Spleen (tissue), 7 donors: ENCODE results near the gene MIGA1.
A peak's percentile ranks its signal among the peaks of the same experiment; 100 is the strongest.

Experiments
- CTCF ChIP-seq, 11 experiments: fragments of 200-600 bp in 7 of 11; fragments of 450-650 bp in 4 of 11; sonication (generic) in 4 of 11; IDR thresholded peaks in 8 of 11; conservative IDR thresholded peaks in 3 of 11; 1 replicate in 7 of 11; 2 replicates in 4 of 11; pipeline versions ENCODE4 v1.4.0 to v1.8.0; 2016 to 2021; ENCODE audit warnings: antibody characterized with exemption in 11 of 11, inconsistent platforms in 4 of 11, mild to moderate bottlenecking in 1 of 11
- POLR2A ChIP-seq, 3 donors: fragments of 450-650 bp; IDR thresholded peaks; one replicate each; pipeline ENCODE4 v1.5.1; 2017; ENCODE audit warnings: antibody characterized with exemption in 3 of 3, mild to moderate bottlenecking in 1 of 3
- POLR2AphosphoS5 ChIP-seq, 3 donors: sonication (generic); formaldehyde crosslinking; IDR thresholded peaks; one replicate each; pipeline ENCODE4 v1.5.1; 2017; ENCODE audit warnings: antibody characterized with exemption in 3 of 3
- donor health status: DM: no; HTN: no; CAD: no; lungs with moderate emphysema.
- donor health status: DM: no; HTN: no; CAD: no.
- donor health status: DM: no; HTN: no; CAD: no.

GRCh38 chr1:77825131-77825709 lies 45.8 kb downstream of the MIGA1 start:
- no peak for TF ChIP-seq POLR2A (IDR thresholded peaks at IDR 0.05)
- TF ChIP-seq CTCF (IDR thresholded peaks at IDR 0.05 in 8 of 11, conservative IDR thresholded peaks at IDR 0.05 in 3 of 11) = peak in 2 of 11 experiments; percentile 8 to 28
- no peak for TF ChIP-seq POLR2AphosphoS5 (IDR thresholded peaks at IDR 0.05)
